Activated T-helper 17 cell treated with anti-CD3 and anti-CD28 coated beads, Interleukin-2, amount 50 U/mL, for 72 hours (primary cell): ENCODE measurements around the gene SQSTM1. TPM values are rescaled to one million over a fixed set of nuclear protein-coding genes. Genes with fewer than 3 reads are reported as not detected.

Experiments
- ATAC-seq: fragments of 150-1000 bp; cut with Tn5 transposase; replicated peaks from 2 replicates; pipeline ENCODE4 v1.10.0; 2021; ENCODE audit warnings: mild to moderate bottlenecking, moderate library complexity
- H3K27ac Mint-ChIP-seq: one replicate; pipeline ENCODE4 v1.8.0; 2022; ENCODE audit warnings: mixed read lengths
- H3K27me3 Mint-ChIP-seq: one replicate; pipeline ENCODE4 v1.8.0; 2022; ENCODE audit warnings: mixed read lengths
- H3K36me3 Mint-ChIP-seq: one replicate; pipeline ENCODE4 v1.8.0; 2022; ENCODE audit warnings: low read depth, mild to moderate bottlenecking, mixed read lengths
- H3K4me1 Mint-ChIP-seq: one replicate; pipeline ENCODE4 v1.8.0; 2022; ENCODE audit warnings: mixed read lengths
- H3K4me3 Mint-ChIP-seq: one replicate; pipeline ENCODE4 v1.8.0; 2022; ENCODE audit warnings: mild to moderate bottlenecking, mixed read lengths
- H3K9me3 Mint-ChIP-seq: one replicate; pipeline ENCODE4 v1.8.0; 2022; ENCODE audit warnings: mixed read lengths
- total RNA-seq, 2 donors: library from RNA; stranded (reverse); gene quantifications; one replicate each; pipeline ENCODE4 v1.2.3, GENCODE V29; 2022

Gene SQSTM1
- total RNA-seq, 2 donors from 2014 or later, result 130 to 188 TPM

- no peaks in the 10 kb centered on the region for H3K27me3 Mint-ChIP-seq
- H3K36me3 Mint-ChIP-seq, result peaks cover 34% of the 10 kb centered on the region
- H3K4me3 Mint-ChIP-seq, result no peak overlapping the region
- H3K27ac Mint-ChIP-seq, result no peak overlapping the region
- H3K9me3 Mint-ChIP-seq, result no peaks in the 10 kb centered on the region
- peaks cover 4% of the 10 kb centered on the region for H3K4me1 Mint-ChIP-seq
- ATAC-seq, result no peak
Observed at GRCh38 chr5:179812135-179812825, 8.4 kb upstream of the SQSTM1 start.

- no peak overlapping the region for H3K27ac Mint-ChIP-seq
- H3K27me3 Mint-ChIP-seq, result no peaks in the 10 kb centered on the region
- H3K9me3 Mint-ChIP-seq, result no peaks in the 10 kb centered on the region
- ATAC-seq, result no peak
- peaks cover 34% of the 10 kb centered on the region for H3K36me3 Mint-ChIP-seq
- no peak overlapping the region for H3K4me3 Mint-ChIP-seq
- H3K4me1 Mint-ChIP-seq, result peaks cover 4% of the 10 kb centered on the region
Observed at GRCh38 chr5:179812997-179813607, 7.6 kb upstream of the SQSTM1 start.

GRCh38 chr5:179814090-179814489 is 6.6 kb upstream of the SQSTM1 start:
- Mint-ChIP-seq H3K27me3 (no peaks in the 10 kb centered on the region), H3K4me1 (peaks cover 4% of the 10 kb centered on the region), H3K27ac (no peak overlapping the region), H3K9me3 (no peaks in the 10 kb centered on the region), H3K4me3 (no peak overlapping the region), H3K36me3 (peaks cover 34% of the 10 kb centered on the region)
- ATAC-seq, result no peak

- Mint-ChIP-seq H3K9me3 (no peaks in the 10 kb centered on the region), H3K4me3 (no peak overlapping the region), H3K4me1 (peaks cover 9% of the 10 kb centered on the region), H3K27ac (no peak overlapping the region), H3K36me3 (peaks cover 40% of the 10 kb centered on the region), H3K27me3 (no peaks in the 10 kb centered on the region)
- ATAC-seq, result no peak
Observed at GRCh38 chr5:179815491-179816249, 5.0 kb upstream of the SQSTM1 start.

- peaks cover 39% of the 10 kb centered on the region for H3K36me3 Mint-ChIP-seq
- peaks cover 9% of the 10 kb centered on the region for H3K4me1 Mint-ChIP-seq
- no peak overlapping the region for H3K4me3 Mint-ChIP-seq
- H3K9me3 Mint-ChIP-seq, result no peaks in the 10 kb centered on the region
- no peak for ATAC-seq
- H3K27me3 Mint-ChIP-seq, result no peaks in the 10 kb centered on the region
- H3K27ac Mint-ChIP-seq, result no peak overlapping the region
Observed at GRCh38 chr5:179816401-179816795, 4.3 kb upstream of the SQSTM1 start.

- Mint-ChIP-seq H3K27ac (no peak overlapping the region), H3K36me3 (peaks cover 39% of the 10 kb centered on the region), H3K27me3 (no peaks in the 10 kb centered on the region), H3K4me3 (peak overlapping the region; percentile 87), H3K4me1 (peaks cover 11% of the 10 kb centered on the region), H3K9me3 (no peaks in the 10 kb centered on the region)
- ATAC-seq, result no peak
Observed at GRCh38 chr5:179816796-179817469, 3.8 kb upstream of the SQSTM1 start.

- Mint-ChIP-seq H3K4me1 (peaks cover 16% of the 10 kb centered on the region), H3K4me3 (peak overlapping the region; percentile 87), H3K9me3 (no peaks in the 10 kb centered on the region), H3K27ac (no peak overlapping the region), H3K27me3 (no peaks in the 10 kb centered on the region), H3K36me3 (peaks cover 39% of the 10 kb centered on the region)
- ATAC-seq, result no peak
Observed at GRCh38 chr5:179817470-179817840, 3.2 kb upstream of the SQSTM1 start.

- H3K36me3 Mint-ChIP-seq, result peaks cover 39% of the 10 kb centered on the region
- peak overlapping the region; percentile 87 for H3K4me3 Mint-ChIP-seq
- no peaks in the 10 kb centered on the region for H3K9me3 Mint-ChIP-seq
- ATAC-seq, result no peak
- H3K27ac Mint-ChIP-seq, result peak overlapping the region; percentile 61
- peaks cover 16% of the 10 kb centered on the region for H3K4me1 Mint-ChIP-seq
- no peaks in the 10 kb centered on the region for H3K27me3 Mint-ChIP-seq
Observed at GRCh38 chr5:179817890-179818745, 2.6 kb upstream of the SQSTM1 start.

GRCh38 chr5:179818746-179819295 is 1.9 kb upstream of the SQSTM1 start:
- peak; percentile 86 for ATAC-seq
- peak overlapping the region; percentile 87 for H3K4me3 Mint-ChIP-seq
- H3K9me3 Mint-ChIP-seq, result no peaks in the 10 kb centered on the region
- H3K36me3 Mint-ChIP-seq, result peaks cover 39% of the 10 kb centered on the region
- H3K27ac Mint-ChIP-seq, result peak overlapping the region; percentile 61
- peaks cover 16% of the 10 kb centered on the region for H3K4me1 Mint-ChIP-seq
- no peaks in the 10 kb centered on the region for H3K27me3 Mint-ChIP-seq

- Mint-ChIP-seq H3K4me1 (peaks cover 17% of the 10 kb centered on the region), H3K27ac (peak overlapping the region; percentile 61), H3K36me3 (peaks cover 44% of the 10 kb centered on the region), H3K27me3 (no peaks in the 10 kb centered on the region), H3K9me3 (no peaks in the 10 kb centered on the region), H3K4me3 (peak overlapping the region; percentile 87)
- peak; percentile 47 for ATAC-seq
Observed at GRCh38 chr5:179819296-179820126, 1.2 kb upstream of the SQSTM1 start.

GRCh38 chr5:179820127-179820482 is 600 bp upstream of the SQSTM1 start:
- Mint-ChIP-seq H3K4me3 (peak overlapping the region; percentile 87), H3K9me3 (no peaks in the 10 kb centered on the region), H3K27me3 (no peaks in the 10 kb centered on the region), H3K4me1 (peaks cover 20% of the 10 kb centered on the region), H3K36me3 (peaks cover 50% of the 10 kb centered on the region), H3K27ac (peak overlapping the region; percentile 61)
- no peak for ATAC-seq

- Mint-ChIP-seq H3K36me3 (peaks cover 58% of the 10 kb centered on the region), H3K4me3 (peak overlapping the region; percentile 87), H3K27me3 (no peaks in the 10 kb centered on the region), H3K4me1 (peaks cover 16% of the 10 kb centered on the region), H3K27ac (peak overlapping the region; percentile 92), H3K9me3 (no peaks in the 10 kb centered on the region)
- ATAC-seq, result peak; percentile 64
Observed at GRCh38 chr5:179821298-179822058, 773 bp downstream of the SQSTM1 start.
